GM23248 (cell line): ENCODE measurements around the gene TTC17. TPM values are rescaled to one million over a fixed set of nuclear protein-coding genes. Genes with fewer than 3 reads are reported as not detected.

Source experiments
- DNase-seq: peaks from one replicate; pipeline ENCODE4 v3.0.0-alpha.2; 2015
- H2AFZ ChIP-seq: fragments of 200-600 bp; sonication (generic); 2 replicates; pipeline ENCODE4 v1.6.1; 2016; ENCODE audit warnings: antibody characterized with exemption
- H3F3A ChIP-seq: fragments of 200-600 bp; sonication (generic); 2 replicates; pipeline ENCODE4 v1.6.1; 2016; ENCODE audit warnings: mild to moderate bottlenecking, antibody characterized with exemption, mixed run types; ENCODE audit not compliant: insufficient read depth
- H3K27ac ChIP-seq: fragments of 200-600 bp; sonication (generic); 2 replicates; pipeline ENCODE4 v1.5.1; 2016; ENCODE audit warnings: mild to moderate bottlenecking
- H3K27me3 ChIP-seq: fragments of 200-600 bp; sonication (generic); replicated peaks from 2 replicates; pipeline ENCODE4 v1.6.1; 2016; ENCODE audit warnings: mild to moderate bottlenecking; ENCODE audit not compliant: insufficient read depth
- H3K36me3 ChIP-seq: fragments of 200-600 bp; sonication (generic); 2 replicates; pipeline ENCODE4 v1.6.1; 2016; ENCODE audit warnings: low read depth, mild to moderate bottlenecking
- H3K4me1 ChIP-seq: fragments of 200-600 bp; sonication (generic); 2 replicates; pipeline ENCODE4 v1.6.1; 2016; ENCODE audit warnings: mild to moderate bottlenecking; ENCODE audit not compliant: insufficient read depth
- H3K4me2 ChIP-seq: fragments of 200-600 bp; sonication (generic); one replicate; pipeline ENCODE4 v1.6.1; 2016; ENCODE audit warnings: mild to moderate bottlenecking; ENCODE audit not compliant: unreplicated experiment
- H3K4me3 ChIP-seq: fragments of 200-600 bp; sonication (generic); 2 replicates; pipeline ENCODE4 v1.5.1; 2016; ENCODE audit warnings: mild to moderate bottlenecking
- H3K79me2 ChIP-seq: fragments of 200-600 bp; sonication (generic); 2 replicates; pipeline ENCODE4 v1.6.1; 2016; ENCODE audit warnings: mild to moderate bottlenecking; ENCODE audit not compliant: insufficient read depth
- H3K9ac ChIP-seq: fragments of 200-600 bp; sonication (generic); 2 replicates; pipeline ENCODE4 v1.6.1; 2016; ENCODE audit warnings: mild to moderate bottlenecking
- H3K9me2 ChIP-seq: fragments of 200-600 bp; sonication (generic); 2 replicates; pipeline ENCODE4 v1.6.1; 2016; ENCODE audit warnings: mixed run types, mild to moderate bottlenecking, moderate library complexity; ENCODE audit not compliant: insufficient read depth
- H3K9me3 ChIP-seq: fragments of 200-600 bp; sonication (generic); one replicate; pipeline ENCODE4 v1.6.1; 2017; ENCODE audit warnings: low read depth
- H4K20me1 ChIP-seq: fragments of 200-600 bp; sonication (generic); 2 replicates; pipeline ENCODE4 v1.6.0; 2016; ENCODE audit not compliant: insufficient read depth
- EZH2 ChIP-seq: fragments of 200-600 bp; sonication (generic); IDR thresholded peaks from 2 replicates; pipeline ENCODE4 v1.6.1; 2018; ENCODE audit warnings: antibody characterized with exemption, mild to moderate bottlenecking; ENCODE audit not compliant: insufficient read depth, poor library complexity, severe bottlenecking
- EZH2phosphoT487 ChIP-seq: fragments of 200-600 bp; sonication (generic); IDR thresholded peaks from 2 replicates; pipeline ENCODE4 v1.6.1; 2018; ENCODE audit warnings: antibody characterized with exemption, moderate library complexity, mild to moderate bottlenecking, low read depth; ENCODE audit not compliant: insufficient read depth
- WGBS, 2 experiments: methylation state at CpG; one replicate each; pipeline ENCODE4 v1.1.6; 2015 to 2017; ENCODE audit warnings: low lambda C conversion rate in 2 of 2, low coverage in 1 of 2; ENCODE audit errors: missing lambda C conversion rate in 2 of 2; 5-methylcytosine and 5-hydroxymethylcytosine counted together
- in situ Hi-C: fragments of 300-500 bp; cut with MboI; formaldehyde crosslinking; loops from 2 replicates; pipeline ENCODE4 v1.15.0; 2020
- polyA plus RNA-seq: library from polyadenylated mRNA; unstranded; fragments of >200 nt; fragmentation: Nextera tagmentation; extraction: Ambion mirVana; gene quantifications from 2 replicates; pipeline ENCODE4 v1.2.1, GENCODE V29; 2016
- total RNA-seq: library from RNA; depleted of rRNA; stranded (reverse); fragments of >200 nt; shearing (Covaris generic); gene quantifications from 2 replicates; pipeline ENCODE4 v1.2.3, GENCODE V29; 2014

Gene TTC17
- total and polyA plus RNA-seq, 2 experiments from 2014 or later, result 39.2 to 61.7 TPM

DNA sequence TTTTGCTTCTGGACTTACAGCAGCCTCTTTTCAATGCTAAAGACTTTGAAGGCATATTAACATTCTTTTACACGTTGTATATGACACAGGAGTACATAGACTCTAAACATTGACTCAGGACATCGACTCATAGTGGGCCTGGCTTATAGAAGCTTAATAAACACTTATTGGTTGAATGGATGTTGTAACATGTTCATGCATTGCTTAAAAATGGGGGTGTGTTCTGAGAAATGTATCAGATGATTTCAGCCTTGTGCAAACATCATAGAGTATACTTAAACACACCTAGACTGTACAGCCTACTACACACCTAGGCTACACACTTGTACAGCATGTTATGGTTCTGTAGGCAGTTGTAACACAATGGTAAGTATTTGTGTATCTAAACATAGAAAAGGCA is 17.9 kb downstream of the TTC17 start:
- no peaks in the 10 kb centered on the region for H3K9me3 ChIP-seq
- peak; percentile 94 for DNase-seq
- no peaks in the 10 kb centered on the region for H3K9me2 ChIP-seq
- H3F3A ChIP-seq, result peaks cover 17% of the 10 kb centered on the region
- TF ChIP-seq EZH2phosphoT487 (no peak), EZH2 (no peak)
- H3K79me2 ChIP-seq, result peaks cover 93% of the 10 kb centered on the region
- in situ Hi-C loops, result no loop called here
- peaks cover 5% of the 10 kb centered on the region; the same call in 1 of the 2 replicates for H4K20me1 ChIP-seq
- peaks cover 5% of the 10 kb centered on the region; the same call in 1 of the 2 replicates for H3K36me3 ChIP-seq
- WGBS, 2 experiments, result 41 to 43% methylated on average over 2 of the region's 2 CpGs
- no peaks in the 10 kb centered on the region for H3K27me3 ChIP-seq
- peak overlapping the region; percentile 49 for H3K9ac ChIP-seq
- H3K4me3 ChIP-seq, result peak overlapping the region; percentile 37
- H2AFZ ChIP-seq, result no peak overlapping the region
- H3K4me1 ChIP-seq, result peaks cover 12% of the 10 kb centered on the region
- H3K4me2 ChIP-seq, result peak overlapping the region; percentile 49
- peak overlapping the region; percentile 83 for H3K27ac ChIP-seq

DNA sequence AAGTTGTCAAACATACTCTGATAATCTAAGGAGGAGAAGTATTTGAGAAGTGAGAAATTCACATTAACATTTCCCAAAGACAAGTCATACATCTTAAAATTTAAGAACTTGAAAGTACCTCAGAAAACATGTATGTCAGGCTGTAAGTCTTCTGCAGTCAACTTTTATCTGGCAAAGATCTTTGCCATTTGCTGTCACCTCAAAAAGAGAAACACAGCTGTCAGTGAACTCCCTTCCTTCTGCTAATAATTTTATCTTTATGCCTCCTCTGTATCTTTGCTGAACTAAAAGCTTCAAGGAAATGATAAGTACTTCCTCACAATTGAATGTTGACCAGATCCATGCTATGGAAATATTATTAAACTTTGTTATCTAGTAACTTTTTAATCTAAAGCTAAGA is 18.7 kb downstream of the TTC17 start:
- H3K4me2 ChIP-seq, result no peak overlapping the region
- no peaks in the 10 kb centered on the region for H3K9me3 ChIP-seq
- no peak overlapping the region for H3K9ac ChIP-seq
- H3K27me3 ChIP-seq, result no peaks in the 10 kb centered on the region
- H3K9me2 ChIP-seq, result no peaks in the 10 kb centered on the region
- H3K4me3 ChIP-seq, result no peak overlapping the region
- peaks cover 5% of the 10 kb centered on the region; the same call in 1 of the 2 replicates for H4K20me1 ChIP-seq
- H2AFZ ChIP-seq, result no peak overlapping the region
- in situ Hi-C loops, result no loop called here
- H3K79me2 ChIP-seq, result peaks cover 93% of the 10 kb centered on the region
- H3F3A ChIP-seq, result peaks cover 17% of the 10 kb centered on the region
- no peak for DNase-seq
- peaks cover 12% of the 10 kb centered on the region for H3K4me1 ChIP-seq
- TF ChIP-seq EZH2phosphoT487 (no peak), EZH2 (no peak)
- peak overlapping the region; percentile 83; the same call in 1 of the 2 replicates for H3K27ac ChIP-seq
- H3K36me3 ChIP-seq, result peaks cover 10% of the 10 kb centered on the region; the same call in 1 of the 2 replicates

DNA sequence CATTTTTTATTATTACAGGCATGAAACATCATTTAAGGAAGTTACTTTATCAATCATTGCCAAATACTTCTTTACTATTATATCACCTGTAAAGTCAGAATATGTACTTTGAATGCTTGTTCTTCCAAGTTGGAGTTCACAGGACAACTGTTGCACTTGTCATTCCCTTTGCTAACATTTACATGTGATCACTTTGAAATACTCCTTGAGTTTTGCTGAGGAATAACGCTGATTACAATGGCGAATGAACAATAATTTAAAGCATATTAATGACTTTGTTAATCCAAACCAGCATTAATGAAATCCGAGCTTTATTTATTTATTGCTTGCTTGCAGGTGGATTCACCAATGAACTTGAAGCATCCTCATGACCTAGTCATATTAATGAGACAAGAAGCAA is 20.2 kb downstream of the TTC17 start:
- no peak for TF ChIP-seq EZH2
- no peak for TF ChIP-seq EZH2phosphoT487
- H4K20me1 ChIP-seq, result peaks cover 5% of the 10 kb centered on the region; the same call in 1 of the 2 replicates
- no peaks in the 10 kb centered on the region for H3K27me3 ChIP-seq
- H2AFZ ChIP-seq, result no peak overlapping the region
- H3K79me2 ChIP-seq, result peaks cover 89% of the 10 kb centered on the region
- peaks cover 17% of the 10 kb centered on the region for H3F3A ChIP-seq
- H3K36me3 ChIP-seq, result peaks cover 11% of the 10 kb centered on the region; the same call in 1 of the 2 replicates
- no peaks in the 10 kb centered on the region for H3K9me3 ChIP-seq
- H3K4me1 ChIP-seq, result peaks cover 12% of the 10 kb centered on the region
- WGBS, 2 experiments, result 81 to 90% methylated on average over 3 of the region's 3 CpGs
- no peak overlapping the region for H3K27ac ChIP-seq
- no peak overlapping the region for H3K4me3 ChIP-seq
- in situ Hi-C loops, result no loop called here
- no peak overlapping the region for H3K9ac ChIP-seq
- no peak overlapping the region for H3K4me2 ChIP-seq
- DNase-seq, result no peak
- H3K9me2 ChIP-seq, result no peaks in the 10 kb centered on the region

DNA sequence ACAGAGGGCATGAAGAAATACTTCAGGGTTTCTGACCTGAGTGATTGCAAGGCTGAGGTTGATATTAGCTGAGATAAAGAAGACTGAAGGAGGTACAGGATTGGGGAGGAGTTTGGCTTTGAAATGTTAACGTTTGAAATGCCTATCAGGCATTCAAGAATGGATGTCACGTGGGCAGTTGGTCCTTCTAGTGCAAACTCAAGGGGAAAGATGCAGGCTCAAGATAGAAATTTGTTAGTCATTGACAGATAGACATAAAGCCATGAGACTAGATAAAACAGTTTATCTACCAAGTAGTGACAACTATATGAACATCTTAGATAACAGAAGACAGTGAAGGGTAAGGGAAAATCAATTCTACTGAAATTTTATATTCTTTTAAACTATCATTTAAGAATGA is 23.1 kb downstream of the TTC17 start:
- Histone ChIP-seq H3K27ac (no peak overlapping the region), H3K4me1 (peaks cover 1% of the 10 kb centered on the region; the same call in 1 of the 2 replicates), H3K9me2 (no peaks in the 10 kb centered on the region), H3K27me3 (no peaks in the 10 kb centered on the region), H3K4me3 (no peak overlapping the region), H3K79me2 (peaks cover 80% of the 10 kb centered on the region), H3K36me3 (peaks cover 20% of the 10 kb centered on the region; the same call in 1 of the 2 replicates), H2AFZ (no peak overlapping the region), H3K9me3 (no peaks in the 10 kb centered on the region), H3K9ac (no peak overlapping the region), H4K20me1 (no peaks in the 10 kb centered on the region), H3F3A (peaks cover 7% of the 10 kb centered on the region; the same call in 1 of the 2 replicates), H3K4me2 (no peak overlapping the region)
- in situ Hi-C loops, result no loop called here
- no peak for TF ChIP-seq EZH2phosphoT487
- no peak for TF ChIP-seq EZH2
- no peak for DNase-seq
- 94 to 100% methylated on average over 2 of the region's 2 CpGs for whole genome bisulfite sequencing, 2 experiments

DNA sequence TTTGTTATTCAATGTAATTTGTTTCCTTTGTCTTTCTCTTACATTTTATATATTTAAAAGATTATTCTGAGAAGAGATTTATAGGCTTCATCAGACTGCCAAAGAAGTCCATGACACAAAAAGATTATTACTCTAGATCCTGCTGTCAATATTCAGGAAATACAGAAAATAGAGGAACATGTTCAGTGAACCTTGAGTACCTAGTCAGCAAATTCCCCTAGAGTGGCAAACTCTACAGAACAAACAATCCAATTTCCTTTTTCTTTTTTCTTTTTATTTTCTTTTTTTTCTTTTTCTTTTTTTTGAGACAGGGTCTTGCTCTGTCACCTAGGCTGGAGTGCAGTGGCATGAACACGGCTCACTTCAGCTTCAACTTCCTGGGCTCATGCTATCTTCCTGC is 23.9 kb downstream of the TTC17 start:
- H3K4me1 ChIP-seq, result no peaks in the 10 kb centered on the region
- H2AFZ ChIP-seq, result no peak overlapping the region
- H3K79me2 ChIP-seq, result peaks cover 76% of the 10 kb centered on the region
- no peaks in the 10 kb centered on the region for H3F3A ChIP-seq
- no peak overlapping the region for H3K9ac ChIP-seq
- 100% methylated on average over 1 of the region's 1 CpG for WGBS, 2 experiments
- H3K4me3 ChIP-seq, result no peak overlapping the region
- no peaks in the 10 kb centered on the region for H4K20me1 ChIP-seq
- no peak overlapping the region for H3K27ac ChIP-seq
- no peaks in the 10 kb centered on the region for H3K9me2 ChIP-seq
- no peak overlapping the region for H3K4me2 ChIP-seq
- no peak for DNase-seq
- no peaks in the 10 kb centered on the region for H3K27me3 ChIP-seq
- no peaks in the 10 kb centered on the region for H3K9me3 ChIP-seq
- TF ChIP-seq EZH2phosphoT487, result no peak
- TF ChIP-seq EZH2, result no peak
- peaks cover 25% of the 10 kb centered on the region; the same call in 1 of the 2 replicates for H3K36me3 ChIP-seq
- in situ Hi-C loops, result no loop called here
